Transverse colon (tissue), 4 donors: Measurements from ENCODE around the gene GPATCH1.
"Not testable (repeated sequence)": the region's sequence is repeated elsewhere in the genome, so short reads cannot be mapped to it uniquely, and the experiment has no call there.

Experiments
- CTCF ChIP-seq, 5 experiments: fragments of 200-600 bp in 3 of 5; fragments of 450-650 bp in 2 of 5; sonication (generic) in 3 of 5; IDR thresholded peaks; 1 replicate in 2 of 5; 2 replicates in 3 of 5; pipeline ENCODE4 v1.5.1; 2016 to 2017; ENCODE audit warnings: antibody characterized with exemption in 5 of 5, inconsistent platforms in 3 of 5, mild to moderate bottlenecking in 2 of 5, moderate library complexity in 1 of 5
- EP300 ChIP-seq: sonication (generic); formaldehyde crosslinking; IDR thresholded peaks from one replicate; pipeline ENCODE4 v1.6.1; 2017; ENCODE audit warnings: antibody characterized with exemption, low read depth
- POLR2A ChIP-seq: fragments of 450-650 bp; IDR thresholded peaks from one replicate; pipeline ENCODE4 v1.6.1; 2016; ENCODE audit warnings: antibody characterized with exemption, mild to moderate bottlenecking, moderate library complexity
- POLR2AphosphoS5 ChIP-seq, 3 donors: sonication (generic); formaldehyde crosslinking; IDR thresholded peaks; one replicate each; pipeline ENCODE4 v1.6.1; 2016; ENCODE audit warnings: antibody characterized with exemption in 3 of 3

- TF ChIP-seq POLR2AphosphoS5 (IDR thresholded peaks at IDR 0.05); POLR2A; CTCF (IDR thresholded peaks at IDR 0.05); EP300: not testable (repeated sequence)
These were observed 71.6 kb downstream of the GPATCH1 start for GRCh38 chr19:33152625-33153024.
